ENCODE results near the gene FCHSD2.
"Not testable (repeated sequence)": the region's sequence is repeated elsewhere in the genome, so short reads cannot be mapped to it uniquely, and the experiment has no call there.

Gene FCHSD2

DNA sequence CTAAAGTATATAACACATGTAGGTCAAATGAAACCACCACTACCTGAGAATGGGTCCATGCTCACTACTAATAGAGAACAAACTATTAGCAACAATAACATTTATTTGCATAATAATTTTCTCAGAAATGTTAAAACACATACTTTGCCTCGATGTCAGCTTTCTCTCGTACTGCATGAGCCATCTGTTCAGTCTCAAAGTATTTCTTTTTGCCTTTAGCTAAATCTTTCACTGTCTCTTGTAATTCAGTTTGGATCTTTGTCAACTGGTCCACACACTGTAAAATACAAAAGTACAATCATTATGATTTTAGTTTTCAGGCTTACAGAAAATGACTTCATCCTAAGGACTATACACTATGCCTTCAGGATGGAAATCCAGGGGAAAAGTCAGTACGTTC is 153.3 kb downstream of the FCHSD2 start:
- in situ Hi-C loops (cut with HindIII; ENCODE audit: low sequenced_read_pairs) = no loop called here
- DNase-seq (ENCODE audit: low read depth) = no peak
- H3K4me3 ChIP-seq (ENCODE audit: low read depth, low read length) = no peak overlapping the region
- TF ChIP-seq CTCF (IDR thresholded peaks at IDR 0.05; ENCODE audit: low read depth, low read length, missing control alignments) = no peak

DNA sequence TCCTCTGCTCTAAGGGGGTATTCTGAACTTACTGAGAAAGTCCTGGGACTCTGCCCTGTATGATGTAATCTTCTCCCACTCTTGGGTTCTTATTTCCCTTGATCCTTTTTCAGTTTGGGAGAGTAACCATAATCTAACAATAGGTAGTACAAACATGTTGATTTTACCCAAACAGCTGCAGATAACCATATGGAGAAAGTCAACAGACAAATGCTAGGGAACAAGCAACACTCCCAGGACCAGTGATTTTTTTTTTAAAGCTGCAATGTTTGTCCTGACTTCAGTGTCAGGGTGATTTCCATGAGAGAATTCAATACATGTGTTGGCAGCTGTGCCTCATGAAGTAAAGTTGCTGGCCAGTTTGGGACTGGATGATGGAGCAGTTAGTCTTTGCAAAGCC is 156.5 kb downstream of the FCHSD2 start:
- in situ Hi-C loops (cut with HindIII; ENCODE audit: low sequenced_read_pairs) = no loop called here
- no peak for TF ChIP-seq CTCF (IDR thresholded peaks at IDR 0.05; ENCODE audit: low read depth, low read length, missing control alignments)
- no peak for DNase-seq (ENCODE audit: low read depth)
- H3K4me3 ChIP-seq (ENCODE audit: low read depth, low read length) = no peak overlapping the region

DNA sequence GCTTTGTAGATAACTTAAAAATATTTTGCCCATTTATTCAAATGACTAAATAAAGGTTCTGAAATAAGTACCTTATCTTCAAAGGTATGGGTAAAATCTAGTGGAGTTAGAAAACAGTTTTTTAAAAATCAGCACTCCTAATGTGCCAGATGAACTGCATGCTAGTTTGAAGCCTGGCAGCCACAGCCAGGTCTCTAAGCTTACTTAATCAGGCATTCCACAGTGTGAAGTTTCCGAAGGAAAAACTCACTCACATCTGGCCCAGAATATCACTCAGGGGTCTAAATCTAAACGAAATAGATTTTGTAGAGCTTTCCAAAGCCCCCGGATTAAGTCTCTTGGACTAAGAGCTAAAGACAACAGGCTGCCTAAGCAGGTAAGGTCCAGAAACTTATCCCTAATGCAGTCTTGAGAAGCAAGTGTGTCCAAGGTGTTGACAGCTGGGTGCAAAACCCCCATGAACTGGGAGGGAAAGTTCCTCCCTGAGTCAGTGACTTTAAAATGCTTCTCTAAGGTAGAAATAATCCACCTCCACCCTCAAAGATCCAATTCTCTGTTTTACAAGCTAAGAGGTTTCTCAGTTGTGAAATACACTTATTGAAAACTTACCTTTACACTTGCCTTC is 157.6 kb downstream of the FCHSD2 start:
- no peak for TF ChIP-seq CTCF (IDR thresholded peaks at IDR 0.05; ENCODE audit: low read depth, low read length, missing control alignments)
- in situ Hi-C loops (cut with HindIII; ENCODE audit: low sequenced_read_pairs) = no loop called here
- DNase-seq (ENCODE audit: low read depth) = no peak

DNA sequence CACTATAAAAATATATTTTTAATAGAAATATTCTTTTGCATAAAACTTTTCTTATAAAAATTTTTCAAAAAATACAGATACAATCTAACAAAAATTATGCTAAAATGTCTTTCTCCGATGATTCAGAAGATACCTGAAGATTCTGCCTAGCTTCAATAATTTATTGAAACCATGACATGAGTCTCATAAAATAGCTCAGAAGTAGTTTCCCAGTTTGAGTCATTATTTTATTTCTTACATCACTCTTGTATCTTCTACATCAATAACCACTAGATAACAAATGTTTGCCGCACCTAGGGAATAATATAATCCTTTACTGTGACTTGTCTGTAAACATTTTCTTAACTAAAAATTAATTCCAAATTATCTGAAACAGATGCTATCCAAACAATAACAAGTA is 158.6 kb downstream of the FCHSD2 start:
- DNase-seq (ENCODE audit: low read depth) = no peak
- no peak for TF ChIP-seq CTCF (IDR thresholded peaks at IDR 0.05; ENCODE audit: low read depth, low read length, missing control alignments)
- no peak overlapping the region for H3K4me3 ChIP-seq (ENCODE audit: low read depth, low read length)
- in situ Hi-C loops (cut with HindIII; ENCODE audit: low sequenced_read_pairs) = no loop called here

More for the DNA sequence above, 157.6 kb downstream of the FCHSD2 start:
- H3K4me3 ChIP-seq (ENCODE audit: low read depth, low read length) = no peak overlapping the region

DNA sequence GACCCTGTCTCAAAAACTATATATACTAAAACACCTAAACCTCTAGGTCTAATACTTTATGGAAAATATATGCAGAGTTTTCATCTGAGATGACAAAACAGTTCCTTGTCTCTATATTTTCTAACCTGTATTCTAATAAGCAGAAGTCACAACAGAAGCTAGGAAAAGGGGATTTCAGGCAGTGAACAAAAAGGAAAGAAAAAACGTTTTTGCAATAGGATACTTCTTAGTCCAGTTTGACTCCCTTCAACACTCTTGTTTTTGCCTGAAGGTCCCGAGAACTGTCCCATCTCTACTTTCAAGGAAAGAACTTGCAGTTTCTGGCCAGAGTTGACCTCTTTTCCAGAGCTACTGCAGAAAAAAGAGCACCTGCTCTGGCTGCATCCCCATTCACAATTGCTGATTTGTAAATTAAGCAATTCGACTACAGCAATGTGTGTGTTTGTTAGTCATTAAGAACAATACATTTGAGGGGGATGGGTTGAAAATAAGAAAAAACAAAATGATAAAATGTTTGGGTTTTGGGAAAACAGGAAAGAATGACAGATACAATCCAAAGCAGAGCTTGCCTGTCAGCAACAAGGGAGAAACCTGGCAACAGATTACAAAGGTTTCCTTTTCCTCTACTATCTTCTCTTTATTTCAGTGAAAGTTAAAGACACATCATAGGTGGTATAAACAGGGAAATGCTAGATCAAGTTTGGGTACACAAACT is 160.0 kb downstream of the FCHSD2 start:
- TF ChIP-seq CTCF (IDR thresholded peaks at IDR 0.05; ENCODE audit: low read depth, low read length, missing control alignments) = no peak
- DNase-seq (ENCODE audit: low read depth) = no peak
- in situ Hi-C loops (cut with HindIII; ENCODE audit: low sequenced_read_pairs) = no loop called here
- H3K4me3 ChIP-seq (ENCODE audit: low read depth, low read length) = no peak overlapping the region

DNA sequence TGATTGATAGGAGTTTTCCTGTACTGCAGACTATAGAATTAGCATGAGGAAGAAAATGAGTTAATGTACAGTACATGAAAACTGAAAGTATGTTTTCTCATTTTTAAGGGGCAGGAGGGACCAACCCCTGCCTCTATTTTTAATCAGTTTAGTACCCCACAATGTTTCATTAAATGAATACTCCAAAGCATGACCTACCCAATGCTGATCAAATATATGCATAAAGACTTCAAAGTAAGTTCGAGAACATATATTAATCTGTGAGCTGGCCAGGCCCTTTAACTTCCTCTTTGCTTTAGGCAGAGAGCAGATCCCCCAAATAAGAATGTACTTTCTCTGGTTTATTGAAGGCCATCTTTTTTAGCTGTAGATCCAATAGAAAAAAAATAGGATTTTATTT is 161.0 kb downstream of the FCHSD2 start:
- DNase-seq (ENCODE audit: low read depth) = no peak
- in situ Hi-C loops (cut with HindIII; ENCODE audit: low sequenced_read_pairs) = no loop called here
- TF ChIP-seq CTCF (IDR thresholded peaks at IDR 0.05; ENCODE audit: low read depth, low read length, missing control alignments) = no peak
- H3K4me3 ChIP-seq (ENCODE audit: low read depth, low read length) = no peak overlapping the region

GRCh38 chr11:72977782-72978181 is 164.3 kb downstream of the FCHSD2 start:
- DNase-seq (ENCODE audit: low read depth); H3K4me3 ChIP-seq (ENCODE audit: low read depth, low read length); in situ Hi-C loops (cut with HindIII; ENCODE audit: low sequenced_read_pairs): not testable (repeated sequence)

DNA sequence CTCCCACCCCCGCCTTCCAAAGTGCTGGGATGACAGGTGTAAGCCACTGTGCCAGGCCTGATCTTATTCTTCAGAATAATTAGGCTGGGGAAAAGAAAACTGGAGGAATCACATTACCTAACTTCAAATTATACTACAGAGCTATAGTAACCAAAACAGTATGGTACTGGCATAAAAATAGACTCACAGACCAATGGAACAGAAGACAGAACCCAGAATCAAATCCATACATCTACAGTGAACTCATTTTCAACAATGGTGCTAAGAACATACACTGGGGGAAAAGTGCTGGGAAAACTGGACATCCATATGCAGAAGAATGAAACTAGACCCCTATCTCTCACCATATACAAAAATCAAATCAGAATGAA is 165.6 kb downstream of the FCHSD2 start:
- in situ Hi-C loops (cut with HindIII; ENCODE audit: low sequenced_read_pairs); DNase-seq (ENCODE audit: low read depth); H3K4me3 ChIP-seq (ENCODE audit: low read depth, low read length): not testable (repeated sequence)

Measured in astrocyte of the cerebellum (primary cell).